CD14-positive monocyte (primary cell): ENCODE data around the gene CRISPLD2. TPM values are rescaled to one million over a fixed set of nuclear protein-coding genes. Genes with fewer than 3 reads are reported as not detected.

ENCODE experiments used
- DNase-seq, 3 donors: peaks; one replicate each; pipeline ENCODE4 v3.0.0-alpha.2; 2011 to 2022
- H2AFZ ChIP-seq: 2 replicates; pipeline ENCODE4 v1.6.0; 2012; ENCODE audit warnings: mild to moderate bottlenecking, low read depth, low read length, inconsistent platforms; ENCODE audit not compliant: insufficient read depth, poor library complexity, severe bottlenecking
- H3K27ac ChIP-seq, 2 donors: 1 replicate in 1 of 2; 2 replicates in 1 of 2; pipeline ENCODE4 v1.5.1; 2012 to 2013; ENCODE audit warnings: low read length in 2 of 2, control low read depth in 1 of 2, inconsistent platforms in 1 of 2, low read depth in 1 of 2, mild to moderate bottlenecking in 1 of 2
- H3K27me3 ChIP-seq, 2 donors: one replicate each; pipeline versions ENCODE4 v1.6.0 to v1.6.1; 2011 to 2013; ENCODE audit warnings: low read length in 2 of 2; ENCODE audit not compliant: control insufficient read depth in 2 of 2, insufficient read depth in 2 of 2
- H3K36me3 ChIP-seq, 2 donors: replicated peaks in 1 of 2; 1 replicate in 1 of 2; 2 replicates in 1 of 2; pipeline versions ENCODE4 v1.5.1 to v1.6.1; 2012 to 2013; ENCODE audit warnings: low read length in 2 of 2, control low read depth in 1 of 2, inconsistent platforms in 1 of 2, mild to moderate bottlenecking in 1 of 2; ENCODE audit not compliant: insufficient read depth in 2 of 2, control insufficient read depth in 1 of 2
- H3K4me1 ChIP-seq, 2 donors: 1 replicate in 1 of 2; 2 replicates in 1 of 2; pipeline versions ENCODE4 v1.5.1 to v1.6.1; 2012 to 2013; ENCODE audit warnings: low read length in 2 of 2, control low read depth in 1 of 2, inconsistent platforms in 1 of 2, mild to moderate bottlenecking in 1 of 2, moderate library complexity in 1 of 2; ENCODE audit not compliant: insufficient read depth in 2 of 2, control insufficient read depth in 1 of 2
- H3K4me2 ChIP-seq: replicated peaks from 2 replicates; pipeline ENCODE3; 2012; ENCODE audit warnings: low read length, moderate library complexity, mild to moderate bottlenecking; ENCODE audit not compliant: poor library complexity, severe bottlenecking; ENCODE audit errors: extremely low read depth
- H3K4me3 ChIP-seq, 3 experiments: fragments of 200-600 bp in 1 of 3; sonication (generic) in 1 of 3; replicated peaks in 1 of 3; 1 replicate in 2 of 3; 2 replicates in 1 of 3; pipeline ENCODE4 v1.5.1; 2011 to 2013; ENCODE audit warnings: low read length in 3 of 3, mild to moderate bottlenecking in 3 of 3, control low read depth in 2 of 3, low read depth in 2 of 3, inconsistent platforms in 1 of 3, moderate library complexity in 1 of 3
- H3K79me2 ChIP-seq: 2 replicates; pipeline ENCODE4 v1.6.0; 2012; ENCODE audit warnings: mild to moderate bottlenecking, control low read depth, inconsistent platforms, low read length, moderate library complexity; ENCODE audit not compliant: insufficient read depth
- H3K9ac ChIP-seq: 2 replicates; pipeline ENCODE4 v1.6.0; 2017; ENCODE audit warnings: low read length, mild to moderate bottlenecking; ENCODE audit not compliant: insufficient read depth, poor library complexity, severe bottlenecking
- H3K9me3 ChIP-seq, 2 donors: replicated peaks in 1 of 2; 1 replicate in 1 of 2; 2 replicates in 1 of 2; pipeline versions ENCODE4 v1.5.1 to v1.6.1; 2012 to 2013; ENCODE audit warnings: low read length in 2 of 2, control low read depth in 1 of 2; ENCODE audit not compliant: control insufficient read depth in 1 of 2, insufficient read depth in 1 of 2
- H4K20me1 ChIP-seq: 2 replicates; pipeline ENCODE4 v1.6.0; 2012; ENCODE audit warnings: mild to moderate bottlenecking, low read length, control low read depth, moderate library complexity; ENCODE audit not compliant: insufficient read depth
- H3K27ac Mint-ChIP-seq, 7 donors: one replicate each; pipeline ENCODE4 v1.8.0; 2020; ENCODE audit warnings: mild to moderate bottlenecking in 7 of 7, mixed read lengths in 7 of 7, moderate library complexity in 6 of 7, inconsistent platforms in 2 of 7
- H3K27me3 Mint-ChIP-seq, 3 donors: one replicate each; pipeline ENCODE4 v1.8.0; 2021 to 2022; ENCODE audit warnings: low read depth in 3 of 3, mild to moderate bottlenecking in 3 of 3, mixed read lengths in 3 of 3, moderate library complexity in 3 of 3, inconsistent platforms in 1 of 3
- H3K36me3 Mint-ChIP-seq, 2 donors: one replicate each; pipeline ENCODE4 v1.8.0; 2020; ENCODE audit warnings: mixed read lengths in 2 of 2, inconsistent platforms in 1 of 2, mild to moderate bottlenecking in 1 of 2
- H3K4me1 Mint-ChIP-seq: one replicate; pipeline ENCODE4 v1.8.0; 2020; ENCODE audit warnings: mild to moderate bottlenecking, mixed read lengths
- H3K4me3 Mint-ChIP-seq, 2 donors: one replicate each; pipeline ENCODE4 v1.8.0; 2020; ENCODE audit warnings: mild to moderate bottlenecking in 2 of 2, mixed read lengths in 2 of 2, moderate library complexity in 1 of 2
- H3K9me3 Mint-ChIP-seq, 7 donors: one replicate each; pipeline ENCODE4 v1.8.0; 2020 to 2022; ENCODE audit warnings: mixed read lengths in 7 of 7, mild to moderate bottlenecking in 6 of 7, moderate library complexity in 6 of 7, inconsistent platforms in 2 of 7
- CTCF ChIP-seq: fragments of 200-600 bp; IDR thresholded peaks from one replicate; pipeline ENCODE4 v1.8.0; 2022; ENCODE audit warnings: antibody characterized with exemption, mild to moderate bottlenecking
- WGBS: methylation state at CpG from one replicate; pipeline ENCODE4 v1.1.5; 2013; ENCODE audit warnings: missing lambda C conversion rate; ENCODE audit not compliant: insufficient coverage; 5-methylcytosine and 5-hydroxymethylcytosine counted together
- intact Hi-C, 2 donors: fragments of 100-400 bp; cut with micrococcal nuclease; formaldehyde crosslinking; loops; one replicate each; pipeline versions ENCODE4 v1.15.0 to v1.15.1; 2023
- polyA plus RNA-seq, 3 donors: library from polyadenylated mRNA; depleted of rRNA in 1 of 3; unstranded in 2 of 3; stranded (reverse) in 1 of 3; fragments of 300-500 nt in 2 of 3; fragments of >200 nt in 1 of 3; fragmentation: Illumina TruSeq in 2 of 3; gene quantifications; 1 replicate in 2 of 3; 2 replicates in 1 of 3; pipeline ENCODE4 v1.2.3, GENCODE V29; 2012 to 2021

The CRISPLD2 gene
- polyA plus RNA-seq, 3 donors, result 40.7 to 90.4 (median 69.0) TPM

GRCh38 chr16:84950906-84951305 lies 131.1 kb downstream of the CRISPLD2 start:
- no peaks in the 10 kb centered on the region for H4K20me1 ChIP-seq
- no peaks in the 10 kb centered on the region for H3K36me3 ChIP-seq
- H3K27me3 ChIP-seq, result peaks cover 0 to 3% of the 10 kb centered on the region in 2 donors
- Mint-ChIP-seq H3K9me3 (no peaks in the 10 kb centered on the region), H3K27me3 (peaks cover 0 to 3% (median 0%) of the 10 kb centered on the region in 3 donors), H3K4me1 (peaks cover 44% of the 10 kb centered on the region), H3K36me3 (peaks cover 0 to 3% of the 10 kb centered on the region in 2 donors), H3K27ac (no peak overlapping the region), H3K4me3 (no peak overlapping the region)
- H3K4me2 ChIP-seq, result no peak overlapping the region
- intact Hi-C loops, result loop anchor here (5.0 kb wide), 2 partner anchors 194 to 309 kb away; no protein-coding TSS in a partner anchor
- peak; percentile 25 to 50 (median 35) for DNase-seq
- no peaks in the 10 kb centered on the region for H3K9me3 ChIP-seq
- no peak overlapping the region for H3K27ac ChIP-seq
- H3K4me1 ChIP-seq, result peaks cover 29 to 49% of the 10 kb centered on the region in 2 donors
- 79% methylated on average over 10 of the region's 10 CpGs for WGBS
- H3K4me3 ChIP-seq, result no peak overlapping the region
- no peaks in the 10 kb centered on the region for H3K79me2 ChIP-seq
- H3K9ac ChIP-seq, result no peak overlapping the region
- TF ChIP-seq CTCF, result peak; percentile 59
- no peak overlapping the region for H2AFZ ChIP-seq

GRCh38 chr16:84952335-84953189 lies 132.8 kb downstream of the CRISPLD2 start:
- WGBS, result 57% methylated on average over 11 of the region's 12 CpGs
- Histone ChIP-seq H4K20me1 (no peaks in the 10 kb centered on the region), H3K4me3 (peak overlapping the region in 1 of 3 experiments; percentile 23), H2AFZ (peak overlapping the region; percentile 60), H3K36me3 (no peaks in the 10 kb centered on the region), H3K27me3 (peaks cover 0 to 3% of the 10 kb centered on the region in 2 donors), H3K4me1 (peaks cover 21 to 36% of the 10 kb centered on the region in 2 donors), H3K27ac (no peak overlapping the region), H3K9me3 (no peaks in the 10 kb centered on the region), H3K9ac (no peak overlapping the region), H3K79me2 (no peaks in the 10 kb centered on the region), H3K4me2 (peak overlapping the region; percentile 37)
- Mint-ChIP-seq H3K4me1 (peaks cover 33% of the 10 kb centered on the region), H3K36me3 (peaks cover 0 to 3% of the 10 kb centered on the region in 2 donors), H3K27me3 (peaks cover 0 to 6% (median 0%) of the 10 kb centered on the region in 3 donors), H3K4me3 (peak overlapping the region; percentile 63 to 67), H3K9me3 (no peaks in the 10 kb centered on the region), H3K27ac (peak overlapping the region in 2 of 7 donors; percentile 25 to 26)
- DNase-seq, result peak; percentile 76 to 84 (median 81)
- intact Hi-C loops, result loop anchor here (1.0 to 5.0 kb wide), 3 partner anchors 195 to 310 kb away; no protein-coding TSS in a partner anchor
- TF ChIP-seq CTCF, result peak; percentile 90
